Upper lobe of right lung (tissue), 1 donor: Measurements from ENCODE around the gene PLXNA2. TPM values are rescaled to one million over a fixed set of nuclear protein-coding genes. Genes with fewer than 3 reads are reported as not detected.
A peak's percentile ranks its signal among the peaks of the same experiment; 100 is the strongest.

Source experiments
- ATAC-seq: fragments of 200-7000 bp; cut with Tn5 transposase; one replicate; pipeline ENCODE4 v1.9.1; 2020; ENCODE audit warnings: mild to moderate bottlenecking, moderate library complexity
- DNase-seq: peaks from one replicate; pipeline ENCODE4 v3.0.0-alpha.2; 2020
- H3K27ac ChIP-seq: fragments of 200-600 bp; one replicate; pipeline ENCODE4 v1.8.0; 2022
- H3K27me3 ChIP-seq: fragments of 200-600 bp; one replicate; pipeline ENCODE4 v1.8.0; 2022; ENCODE audit warnings: mild to moderate bottlenecking
- H3K36me3 ChIP-seq: fragments of 200-600 bp; one replicate; pipeline ENCODE4 v1.8.0; 2022
- H3K4me1 ChIP-seq: fragments of 200-600 bp; one replicate; pipeline ENCODE4 v1.8.0; 2022
- H3K4me3 ChIP-seq: fragments of 200-600 bp; one replicate; pipeline ENCODE4 v1.8.0; 2022; ENCODE audit warnings: mild to moderate bottlenecking
- H3K9me3 ChIP-seq: fragments of 200-600 bp; one replicate; pipeline ENCODE4 v1.8.0; 2022
- intact Hi-C: fragments of 100-400 bp; cut with DNase I; formaldehyde crosslinking; loops from one replicate; pipeline ENCODE4 v1.11.0; 2022
- total RNA-seq: library from RNA; stranded (reverse); fragmentation: NEBNext Ultra II Directional; extraction: Animal tissue kit (Norgen Biotek cat#: 25700); gene quantifications from one replicate; pipeline ENCODE4 v1.2.1, GENCODE V29; 2021
- TF ChIP-seq, protein P1 (sequence below): fragments of 200-600 bp; IDR thresholded peaks from one replicate; pipeline ENCODE4 v1.8.0; 2022; ENCODE audit warnings: antibody characterized with exemption
- donor health status: DM: no; HTN: yes; CAD: no; lungs with severe emphysema.

Gene PLXNA2
- total RNA-seq, 1 donor from 2014 or later = 98.5 TPM

DNA sequence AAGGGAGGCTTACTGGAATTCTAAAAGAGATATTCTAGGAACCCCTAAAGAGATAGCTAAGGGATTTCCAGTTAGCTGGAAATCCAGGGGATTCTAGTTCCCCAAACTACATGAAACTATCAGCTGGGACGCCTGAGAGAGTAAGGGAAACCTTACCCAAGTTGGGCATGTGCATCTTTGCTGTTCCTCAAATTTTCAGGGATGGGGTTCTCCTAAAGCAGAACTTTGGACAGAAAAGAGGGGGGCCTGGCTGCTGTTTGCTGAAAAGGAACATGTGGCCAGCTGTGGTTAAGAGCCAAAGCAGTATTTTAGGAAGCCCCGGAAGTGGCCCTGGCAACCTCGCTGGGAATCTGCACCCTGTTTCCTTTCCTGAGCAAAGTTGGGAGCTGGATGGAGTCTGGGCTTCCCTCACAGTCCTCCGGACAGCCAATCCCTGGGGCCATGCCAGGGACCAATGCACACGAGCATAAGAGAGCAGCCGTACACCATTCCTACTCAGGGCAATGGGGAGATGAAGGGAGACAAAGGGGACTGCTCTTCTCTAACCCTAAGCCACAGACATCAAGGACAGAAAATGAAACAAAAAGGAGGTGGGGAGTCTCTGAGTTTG is 154.3 kb downstream of the PLXNA2 start:
- Histone ChIP-seq H3K27ac (peak overlapping the region; percentile 9), H3K36me3 (peaks cover 66% of the 10 kb centered on the region), H3K4me3 (no peak overlapping the region)

DNA sequence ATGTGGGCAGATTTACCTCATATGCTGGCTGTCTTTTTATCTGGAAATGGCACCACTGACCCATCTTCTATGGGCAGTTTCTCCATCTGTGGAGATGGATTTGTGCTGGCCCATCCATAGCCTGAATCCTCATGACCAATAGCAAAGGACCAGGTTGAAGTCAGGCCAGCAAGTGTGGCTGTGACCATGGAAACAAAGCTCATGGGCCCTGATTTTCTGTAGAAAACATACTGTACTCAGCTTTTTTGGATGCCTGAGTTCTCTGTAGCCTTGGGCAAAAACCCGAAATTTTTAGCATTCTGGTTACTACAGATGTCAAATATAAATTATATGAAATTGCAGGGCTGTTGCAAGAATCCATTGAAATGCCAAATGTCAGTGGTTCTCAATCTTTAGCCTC is 155.0 kb downstream of the PLXNA2 start:
- TF ChIP-seq, protein P1, sequence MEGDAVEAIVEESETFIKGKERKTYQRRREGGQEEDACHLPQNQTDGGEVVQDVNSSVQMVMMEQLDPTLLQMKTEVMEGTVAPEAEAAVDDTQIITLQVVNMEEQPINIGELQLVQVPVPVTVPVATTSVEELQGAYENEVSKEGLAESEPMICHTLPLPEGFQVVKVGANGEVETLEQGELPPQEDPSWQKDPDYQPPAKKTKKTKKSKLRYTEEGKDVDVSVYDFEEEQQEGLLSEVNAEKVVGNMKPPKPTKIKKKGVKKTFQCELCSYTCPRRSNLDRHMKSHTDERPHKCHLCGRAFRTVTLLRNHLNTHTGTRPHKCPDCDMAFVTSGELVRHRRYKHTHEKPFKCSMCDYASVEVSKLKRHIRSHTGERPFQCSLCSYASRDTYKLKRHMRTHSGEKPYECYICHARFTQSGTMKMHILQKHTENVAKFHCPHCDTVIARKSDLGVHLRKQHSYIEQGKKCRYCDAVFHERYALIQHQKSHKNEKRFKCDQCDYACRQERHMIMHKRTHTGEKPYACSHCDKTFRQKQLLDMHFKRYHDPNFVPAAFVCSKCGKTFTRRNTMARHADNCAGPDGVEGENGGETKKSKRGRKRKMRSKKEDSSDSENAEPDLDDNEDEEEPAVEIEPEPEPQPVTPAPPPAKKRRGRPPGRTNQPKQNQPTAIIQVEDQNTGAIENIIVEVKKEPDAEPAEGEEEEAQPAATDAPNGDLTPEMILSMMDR = no peak
- ATAC-seq = no peak
- Histone ChIP-seq H3K9me3 (no peaks in the 10 kb centered on the region), H3K27ac (no peak overlapping the region), H3K4me3 (no peak overlapping the region), H3K36me3 (peaks cover 66% of the 10 kb centered on the region), H3K4me1 (peaks cover 4% of the 10 kb centered on the region), H3K27me3 (no peaks in the 10 kb centered on the region)
- no peak for DNase-seq
- intact Hi-C loops = no loop called here

More for the DNA sequence above, 154.3 kb downstream of the PLXNA2 start:
- no peaks in the 10 kb centered on the region for H3K27me3 ChIP-seq
- ATAC-seq (no peak), DNase-seq (no peak)
- H3K4me1 ChIP-seq = peaks cover 4% of the 10 kb centered on the region
- H3K9me3 ChIP-seq = no peaks in the 10 kb centered on the region
- intact Hi-C loops = no loop called here
- TF ChIP-seq, protein P1 = no peak

DNA sequence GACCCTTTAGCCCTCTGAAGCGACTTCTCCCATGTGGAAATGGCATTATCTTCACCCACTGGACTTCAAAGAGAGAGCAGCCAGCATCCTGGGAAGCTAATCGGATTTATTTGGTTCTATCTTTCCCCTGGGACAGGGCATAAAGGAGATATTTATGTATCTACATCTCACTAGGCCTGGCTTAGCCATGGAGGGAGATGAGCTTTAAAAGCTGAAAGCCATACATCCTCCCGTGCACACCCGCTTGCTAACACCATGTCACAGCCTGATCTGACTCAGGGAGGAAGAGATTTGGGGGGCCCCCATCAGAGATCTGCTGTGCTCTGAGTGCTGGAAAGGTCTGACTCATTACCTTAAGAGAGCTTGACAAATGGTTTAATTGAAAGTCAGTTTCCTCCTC is 155.9 kb downstream of the PLXNA2 start:
- Histone ChIP-seq H3K36me3 (peaks cover 68% of the 10 kb centered on the region), H3K9me3 (no peaks in the 10 kb centered on the region), H3K4me1 (peaks cover 4% of the 10 kb centered on the region), H3K27ac (no peak overlapping the region), H3K27me3 (no peaks in the 10 kb centered on the region), H3K4me3 (no peak overlapping the region)
- ATAC-seq = no peak
- intact Hi-C loops = no loop called here
- TF ChIP-seq, protein P1 = no peak
- no peak for DNase-seq

DNA sequence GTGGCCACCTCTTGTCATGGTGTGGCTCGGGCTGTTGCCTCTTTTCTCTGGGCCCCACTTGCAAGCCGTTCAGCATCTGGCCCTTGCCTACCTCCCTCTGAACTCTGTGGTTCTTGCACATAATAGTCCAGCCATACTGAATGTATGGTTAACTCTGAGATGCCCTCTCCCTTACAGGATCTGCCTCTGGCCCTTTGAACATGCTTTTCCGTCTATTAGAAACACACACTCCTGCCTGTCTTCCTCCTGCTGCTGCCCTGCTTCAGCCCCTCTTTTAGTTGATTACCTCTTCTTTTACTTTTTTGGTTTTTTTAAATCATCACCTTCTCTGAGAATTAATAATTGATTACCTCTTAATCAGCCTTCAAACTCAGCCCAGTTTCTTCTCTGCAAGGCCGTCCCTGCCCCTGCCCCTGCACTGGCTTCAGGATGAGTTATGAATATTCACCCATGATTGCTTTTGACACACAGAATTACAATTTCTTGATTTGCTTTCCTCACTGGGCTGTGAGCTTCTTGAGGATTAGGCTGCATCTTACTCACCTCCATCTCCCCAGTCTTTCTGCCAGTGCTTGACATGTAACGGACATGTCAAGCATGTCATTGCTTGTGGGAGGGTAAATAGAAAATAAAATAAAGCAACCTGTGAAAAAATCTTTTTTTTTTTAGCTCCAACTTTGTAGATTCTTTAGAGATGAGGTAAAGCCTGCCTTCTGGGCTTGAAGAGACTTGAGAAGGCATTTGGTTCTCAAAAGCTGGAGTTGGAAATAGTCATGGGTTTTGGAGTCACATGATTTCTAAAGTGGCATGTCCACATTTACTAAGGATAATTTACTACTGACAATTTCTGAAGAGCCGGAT is 158.3 kb downstream of the PLXNA2 start:
- H3K9me3 ChIP-seq = no peaks in the 10 kb centered on the region
- H3K27ac ChIP-seq = peak overlapping the region; percentile 64
- H3K4me3 ChIP-seq = no peak overlapping the region
- intact Hi-C loops = no loop called here
- H3K36me3 ChIP-seq = peaks cover 67% of the 10 kb centered on the region
- DNase-seq (no peak), ATAC-seq (no peak)
- TF ChIP-seq, protein P1 = no peak
- H3K27me3 ChIP-seq = no peaks in the 10 kb centered on the region
- peaks cover 4% of the 10 kb centered on the region for H3K4me1 ChIP-seq

DNA sequence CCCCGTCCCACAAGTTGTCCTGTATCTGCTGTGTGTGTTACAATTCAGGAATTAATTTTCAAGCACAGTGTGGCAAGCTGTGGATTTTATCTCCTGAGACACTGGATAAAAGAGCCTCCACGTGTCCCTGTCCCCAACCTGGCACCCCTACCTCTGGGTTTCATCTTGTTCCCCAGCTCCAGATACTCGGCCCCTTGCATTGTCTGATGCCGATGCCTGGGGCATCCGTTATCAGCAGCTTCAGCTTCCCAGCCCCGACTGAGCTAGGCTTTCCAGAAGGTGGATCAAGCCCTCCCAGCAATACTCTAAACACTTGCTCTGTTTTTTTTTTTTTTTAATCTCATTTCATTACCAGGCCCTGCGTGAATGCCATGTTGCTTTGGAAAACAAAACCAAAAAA is 159.4 kb downstream of the PLXNA2 start:
- no peak for DNase-seq
- peaks cover 71% of the 10 kb centered on the region for H3K36me3 ChIP-seq
- H3K4me1 ChIP-seq = peaks cover 4% of the 10 kb centered on the region
- TF ChIP-seq, protein P1 = no peak
- ATAC-seq = no peak
- H3K9me3 ChIP-seq = no peaks in the 10 kb centered on the region
- no peaks in the 10 kb centered on the region for H3K27me3 ChIP-seq
- no peak overlapping the region for H3K4me3 ChIP-seq
- intact Hi-C loops = no loop called here
- no peak overlapping the region for H3K27ac ChIP-seq
